Lung microvascular endothelial cell (primary cell): ENCODE measurements around the gene MMP28. TPM values are rescaled to one million over a fixed set of nuclear protein-coding genes. Genes with fewer than 3 reads are reported as not detected.

Experiments used
- DNase-seq, 2 donors: peaks; one replicate each; pipeline versions ENCODE4 v3.0.0 to v3.0.0-alpha.2; 2010; ENCODE audit warnings: low read depth in 2 of 2
- total RNA-seq: library from RNA; depleted of rRNA; stranded (reverse); fragments of >200 nt; gene quantifications from 2 replicates; pipeline ENCODE4 v1.2.1, GENCODE V29; 2014

Gene MMP28
- total RNA-seq, 1 donor from 2014 or later: 0.40 TPM

DNA sequence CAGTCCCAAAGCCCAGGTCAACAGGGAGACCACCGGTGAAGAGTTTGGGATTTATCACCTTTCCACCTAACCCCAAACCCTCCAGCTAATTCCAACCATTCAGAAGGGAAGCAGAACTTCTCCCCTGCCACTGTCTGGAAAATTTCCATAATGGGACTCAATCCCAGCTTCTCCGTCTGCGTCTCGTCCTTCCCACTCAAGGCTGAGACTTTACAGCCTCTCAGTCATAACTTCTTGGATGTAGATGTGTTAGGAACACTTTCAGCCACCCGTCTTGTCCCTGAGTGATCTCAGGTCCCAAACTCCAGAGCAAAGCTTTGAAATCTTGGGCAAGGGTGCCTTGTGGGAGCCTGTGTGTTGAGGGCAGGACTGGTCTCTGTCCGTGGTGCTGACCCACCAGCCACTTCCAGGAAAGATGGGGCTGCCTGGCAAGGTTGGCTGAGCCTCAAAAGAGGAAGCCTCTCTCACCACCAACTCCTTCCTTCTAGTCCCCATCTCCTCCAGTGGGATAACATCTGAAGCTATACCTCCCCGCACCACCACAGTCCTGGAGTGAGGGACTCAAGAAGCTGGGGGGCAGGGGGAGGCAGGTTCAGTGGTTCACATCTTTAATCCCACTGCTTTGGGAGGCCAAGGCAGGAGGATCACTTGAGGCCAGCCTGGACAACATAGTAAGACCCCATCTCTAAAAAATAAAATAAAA, 51.7 kb downstream of the MMP28 start:
- peak; percentile 50 to 54 for DNase-seq

DNA sequence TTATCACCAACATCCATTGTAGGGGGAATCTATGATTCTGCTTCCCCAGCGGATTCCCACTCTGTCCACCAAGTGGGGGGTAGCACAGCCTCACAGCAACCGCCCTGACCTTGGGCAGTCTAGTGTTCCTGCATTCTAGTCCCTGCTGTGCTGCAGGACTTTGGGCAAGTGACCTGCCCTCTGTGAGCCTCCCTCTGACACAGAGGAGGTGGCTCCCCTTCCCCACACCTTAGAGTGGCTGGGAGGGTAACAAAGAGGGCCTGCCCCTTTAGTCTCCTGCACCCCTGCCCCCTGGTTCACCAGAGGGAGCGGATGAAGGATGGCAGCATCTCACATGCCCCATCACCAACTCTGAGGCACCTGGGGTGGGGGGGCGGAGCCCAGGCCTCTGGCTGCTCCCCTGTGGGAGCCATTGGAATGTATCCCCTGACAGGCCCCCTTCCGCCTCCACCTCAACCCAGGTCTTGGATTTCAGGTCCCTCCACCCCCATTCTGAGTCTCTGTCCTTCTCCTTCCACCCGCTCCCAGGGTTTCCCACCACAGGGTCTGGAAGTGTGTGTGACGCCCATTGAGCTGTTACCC, 52.5 kb downstream of the MMP28 start:
- no peak for DNase-seq

DNA sequence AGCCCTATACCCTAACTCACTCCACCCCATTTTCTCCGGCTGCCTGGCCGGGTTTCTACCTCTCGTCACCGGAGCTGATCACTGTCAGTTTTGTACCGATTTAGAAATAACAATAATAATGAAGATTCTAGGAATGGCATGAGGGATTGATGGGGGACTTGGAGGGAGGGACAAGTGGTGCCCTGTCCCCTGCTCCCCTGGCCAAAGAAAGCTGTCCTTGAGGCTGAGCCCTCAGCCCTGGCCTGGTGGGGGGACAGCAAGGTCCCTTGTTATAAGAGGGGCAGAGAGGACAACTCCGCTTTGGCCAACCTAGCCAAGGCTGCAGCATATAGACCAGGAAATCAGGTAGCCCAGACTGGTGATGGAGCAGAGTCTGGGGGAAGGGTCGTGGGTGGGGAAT, 52.9 kb downstream of the MMP28 start:
- DNase-seq: no peak

DNA sequence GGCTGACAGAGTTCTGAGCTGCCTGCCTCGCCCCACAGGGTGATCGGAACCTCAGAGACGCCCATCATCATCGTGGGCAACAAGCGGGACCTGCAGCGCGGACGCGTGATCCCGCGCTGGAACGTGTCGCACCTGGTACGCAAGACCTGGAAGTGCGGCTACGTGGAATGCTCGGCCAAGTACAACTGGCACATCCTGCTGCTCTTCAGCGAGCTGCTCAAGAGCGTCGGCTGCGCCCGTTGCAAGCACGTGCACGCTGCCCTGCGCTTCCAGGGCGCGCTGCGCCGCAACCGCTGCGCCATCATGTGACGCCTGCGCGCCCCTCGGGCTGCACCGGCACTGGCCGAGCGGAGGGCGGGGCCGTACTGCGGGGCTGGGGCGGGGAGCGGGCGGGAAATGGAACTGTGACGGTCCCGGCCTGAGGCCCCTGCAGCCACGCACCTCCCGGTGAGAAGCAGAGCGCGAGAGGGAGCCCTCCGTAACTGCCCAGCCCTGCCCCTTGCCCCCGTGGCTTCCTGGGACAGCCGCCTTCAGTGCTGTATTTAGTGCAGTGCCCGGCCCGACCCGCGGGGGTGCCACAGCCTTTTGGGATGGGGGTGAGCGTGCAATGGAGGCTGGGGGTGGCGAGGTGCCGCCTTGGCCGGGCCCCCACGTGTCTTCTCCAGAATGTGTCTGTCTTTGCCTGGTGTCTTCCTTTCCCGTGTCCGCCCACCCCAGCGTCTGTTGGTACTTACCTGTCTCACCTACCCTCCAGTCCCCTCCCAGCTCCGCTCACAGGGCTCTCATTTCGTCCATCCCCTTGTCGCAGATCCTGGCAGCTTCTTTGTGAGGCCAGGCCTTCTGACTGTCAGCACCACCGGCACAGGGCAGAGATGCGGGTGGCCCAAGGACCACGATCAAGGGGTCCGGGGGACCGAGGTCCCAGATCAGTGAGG, 54.2 kb downstream of the MMP28 start:
- no peak for DNase-seq

DNA sequence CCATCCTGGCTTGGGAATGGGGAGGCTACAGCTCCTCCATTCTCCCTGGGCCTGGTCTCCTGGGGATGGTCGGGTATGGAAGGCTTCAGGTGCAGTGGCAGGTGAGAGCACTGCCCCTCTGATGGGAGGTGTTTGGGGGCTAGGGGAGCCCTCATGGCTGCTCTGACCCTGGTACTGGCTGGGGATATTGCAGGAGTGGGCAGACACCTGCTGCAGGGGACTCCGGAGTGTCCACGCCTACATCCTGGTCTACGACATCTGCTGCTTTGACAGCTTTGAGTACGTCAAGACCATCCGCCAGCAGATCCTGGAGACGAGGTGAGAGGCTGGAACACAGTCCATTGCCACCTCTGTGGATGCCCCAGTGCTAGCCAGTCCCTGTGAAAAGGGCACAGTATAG, 55.2 kb downstream of the MMP28 start:
- DNase-seq: no peak

DNA sequence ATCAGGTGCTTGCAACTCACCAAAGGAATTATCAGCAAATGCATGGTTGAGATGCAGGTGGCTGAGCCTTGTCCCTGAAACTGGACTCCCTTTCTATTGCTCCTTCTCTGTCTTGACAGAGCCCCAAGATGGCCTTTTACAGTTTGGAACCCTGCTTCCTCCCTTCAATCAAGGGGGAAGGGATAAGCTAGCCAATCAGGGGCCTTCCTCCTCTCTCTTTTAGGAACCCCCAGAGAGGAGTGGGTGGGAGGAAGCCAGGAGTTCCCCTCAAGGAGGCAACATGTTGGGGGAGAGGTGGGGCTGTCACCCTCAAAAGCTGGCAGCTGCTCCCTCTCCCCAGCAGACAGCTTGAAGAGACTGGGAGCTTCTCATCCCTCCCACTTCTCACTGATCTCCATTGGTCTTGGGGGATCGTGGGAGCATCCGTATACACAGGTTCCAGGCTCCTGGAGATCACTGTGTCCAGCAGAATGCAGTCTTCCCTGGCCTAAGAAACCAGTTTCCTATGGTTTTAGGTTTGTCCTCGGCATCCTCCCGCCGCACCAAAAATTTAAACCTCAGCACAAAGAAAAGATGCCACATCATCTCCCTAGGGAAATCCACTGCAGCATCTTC, 56.8 kb downstream of the MMP28 start:
- no peak for DNase-seq

DNA sequence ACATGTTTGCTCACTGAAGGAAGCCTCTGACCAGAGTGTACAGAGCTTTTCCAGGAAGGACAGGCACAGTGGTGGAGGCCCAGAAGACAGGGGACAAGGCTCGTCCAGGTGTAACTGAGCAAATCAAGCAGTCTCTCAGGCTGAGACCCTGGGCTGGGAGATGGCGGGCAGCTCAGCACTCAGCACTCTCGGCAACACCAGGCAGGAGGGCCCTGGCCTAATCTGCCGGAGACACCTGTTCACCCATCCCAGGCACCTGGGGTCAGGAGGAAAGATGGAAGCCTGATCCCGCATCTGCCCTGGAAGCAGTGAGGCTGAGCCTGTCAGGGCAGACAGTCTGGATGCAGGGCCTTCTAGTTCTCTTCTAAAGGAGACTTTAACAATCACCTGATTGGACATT, 59.2 kb downstream of the MMP28 start:
- no peak for DNase-seq

DNA sequence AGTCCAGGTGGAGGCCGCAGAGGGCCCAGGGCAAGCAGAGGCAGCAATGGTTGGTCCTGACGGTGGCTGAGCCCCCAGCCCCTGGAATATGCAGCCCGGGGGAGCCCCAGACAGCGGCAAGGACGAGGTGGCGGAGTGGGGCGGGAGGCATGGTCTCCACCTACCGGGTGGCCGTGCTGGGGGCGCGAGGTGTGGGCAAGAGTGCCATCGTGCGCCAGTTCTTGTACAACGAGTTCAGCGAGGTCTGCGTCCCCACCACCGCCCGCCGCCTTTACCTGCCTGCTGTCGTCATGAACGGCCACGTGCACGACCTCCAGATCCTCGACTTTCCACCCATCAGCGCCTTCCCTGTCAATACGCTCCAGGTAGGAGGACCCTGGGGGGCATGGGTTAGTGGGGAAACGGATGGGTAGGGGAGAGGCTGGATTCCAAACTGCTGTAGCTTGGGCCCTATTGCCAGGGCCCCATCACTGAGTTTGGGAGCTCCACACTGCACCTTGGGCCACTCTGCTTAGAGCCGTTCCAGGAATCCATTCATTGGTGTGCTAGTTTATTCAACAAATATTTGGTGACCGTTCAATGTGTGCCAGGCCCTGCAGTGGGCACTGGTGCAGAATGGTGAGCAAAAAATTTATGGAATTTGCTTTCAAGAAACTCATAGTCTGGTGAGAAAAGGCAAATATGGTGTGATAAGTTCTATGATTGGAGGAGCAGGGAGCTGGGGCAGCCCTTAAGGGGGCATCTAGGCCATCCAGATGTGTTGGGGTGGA, 60.2 kb downstream of the MMP28 start:
- no peak for DNase-seq

DNA sequence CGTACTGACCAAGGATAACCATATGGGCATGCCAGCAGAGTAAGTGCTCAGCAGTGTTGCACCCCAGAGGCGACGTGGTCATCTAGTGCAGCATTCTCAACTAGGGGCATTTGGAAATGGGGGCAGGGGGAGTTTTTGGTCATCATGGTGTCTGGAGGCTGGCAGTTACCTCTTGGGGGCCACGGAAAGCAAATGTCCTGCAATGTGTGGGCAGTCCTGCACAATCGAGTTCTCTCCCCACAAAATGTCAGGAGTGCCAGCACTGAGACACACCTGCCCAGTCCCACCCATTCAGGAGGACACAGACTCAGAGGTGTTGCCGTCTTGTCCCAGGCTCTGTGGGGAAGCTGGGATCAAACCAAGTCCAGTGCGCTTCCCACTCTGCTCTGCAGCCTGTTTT, 61.0 kb downstream of the MMP28 start:
- DNase-seq: no peak

DNA sequence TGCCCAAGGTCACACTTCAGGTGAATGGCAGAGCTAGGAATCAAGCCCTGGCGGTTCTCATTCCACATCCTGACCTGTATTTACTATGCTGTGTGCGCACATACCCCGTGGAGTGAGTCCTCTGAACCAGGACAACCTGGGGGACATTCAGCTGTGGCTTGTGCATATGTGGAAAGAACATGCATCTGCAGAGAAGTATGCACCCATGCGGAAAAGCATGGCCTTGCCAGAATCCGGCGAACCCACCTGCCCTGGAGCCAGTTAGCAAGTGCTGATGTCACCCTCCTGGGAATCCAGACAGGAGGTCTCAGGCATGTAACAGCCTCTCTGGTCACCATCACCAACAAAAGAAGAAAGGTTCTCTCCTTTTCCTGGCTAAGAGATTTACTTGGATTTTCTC, 62.1 kb downstream of the MMP28 start:
- DNase-seq: no peak

DNA sequence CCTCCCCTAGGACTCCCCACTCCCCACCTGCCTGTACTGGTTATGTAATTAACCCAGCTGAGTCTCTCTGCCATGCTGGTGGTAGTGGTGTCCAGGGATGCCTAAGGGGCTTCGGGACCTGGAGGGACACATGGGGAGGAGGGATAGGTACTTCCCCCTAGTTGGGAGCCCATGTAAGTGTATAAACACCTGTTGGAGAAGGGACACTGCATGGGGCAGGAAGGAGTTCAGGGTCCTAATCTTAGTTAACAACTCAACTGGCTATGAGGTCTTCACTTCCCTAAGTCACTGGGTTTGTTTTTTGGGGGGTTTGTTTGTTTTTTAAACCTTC, 62.7 kb downstream of the MMP28 start:
- DNase-seq: no peak

DNA sequence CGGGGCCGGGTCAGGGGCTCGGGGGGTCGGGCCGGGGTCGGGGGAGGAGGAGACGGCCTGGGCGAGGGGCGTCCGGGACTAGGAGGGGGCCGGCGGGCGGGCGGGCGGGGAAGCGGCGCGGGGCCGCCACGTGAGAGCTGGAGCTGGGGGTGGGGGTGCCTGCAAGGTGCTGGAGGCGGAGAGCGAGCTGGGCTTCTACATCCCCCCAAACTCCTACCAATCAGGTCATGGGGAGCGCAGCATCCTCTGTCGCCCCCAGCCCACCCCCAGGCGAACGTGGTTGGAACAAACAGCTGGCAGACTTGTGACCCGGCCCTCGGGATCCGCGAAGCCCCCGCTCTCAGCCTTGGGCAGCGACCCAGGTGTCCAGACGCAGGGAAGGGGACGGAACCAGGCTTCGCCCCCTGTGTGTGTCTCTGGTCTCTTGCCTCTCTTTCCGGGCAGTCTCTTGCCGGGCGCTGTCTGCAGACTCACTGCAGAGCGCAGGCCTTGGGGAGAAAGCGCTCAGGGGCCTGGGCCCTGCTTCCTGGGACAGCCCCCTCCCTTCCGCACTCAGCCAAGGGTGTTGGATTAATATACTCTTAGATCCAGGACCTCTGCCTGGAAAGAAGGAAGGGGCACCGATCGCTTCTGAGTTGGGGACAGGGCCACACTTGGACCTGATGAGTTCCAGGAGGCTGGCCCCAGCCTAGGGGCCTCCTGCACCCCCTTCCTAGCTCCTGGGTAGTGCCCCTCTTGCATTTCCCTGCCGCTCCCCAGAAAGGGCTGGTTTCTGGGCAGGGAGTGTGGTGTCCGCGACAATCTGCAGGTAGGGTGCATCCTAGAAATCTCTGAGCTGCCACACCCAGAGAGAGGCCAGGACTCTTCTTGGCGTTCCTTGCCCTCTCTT, 63.3 kb downstream of the MMP28 start:
- no peak for DNase-seq

DNA sequence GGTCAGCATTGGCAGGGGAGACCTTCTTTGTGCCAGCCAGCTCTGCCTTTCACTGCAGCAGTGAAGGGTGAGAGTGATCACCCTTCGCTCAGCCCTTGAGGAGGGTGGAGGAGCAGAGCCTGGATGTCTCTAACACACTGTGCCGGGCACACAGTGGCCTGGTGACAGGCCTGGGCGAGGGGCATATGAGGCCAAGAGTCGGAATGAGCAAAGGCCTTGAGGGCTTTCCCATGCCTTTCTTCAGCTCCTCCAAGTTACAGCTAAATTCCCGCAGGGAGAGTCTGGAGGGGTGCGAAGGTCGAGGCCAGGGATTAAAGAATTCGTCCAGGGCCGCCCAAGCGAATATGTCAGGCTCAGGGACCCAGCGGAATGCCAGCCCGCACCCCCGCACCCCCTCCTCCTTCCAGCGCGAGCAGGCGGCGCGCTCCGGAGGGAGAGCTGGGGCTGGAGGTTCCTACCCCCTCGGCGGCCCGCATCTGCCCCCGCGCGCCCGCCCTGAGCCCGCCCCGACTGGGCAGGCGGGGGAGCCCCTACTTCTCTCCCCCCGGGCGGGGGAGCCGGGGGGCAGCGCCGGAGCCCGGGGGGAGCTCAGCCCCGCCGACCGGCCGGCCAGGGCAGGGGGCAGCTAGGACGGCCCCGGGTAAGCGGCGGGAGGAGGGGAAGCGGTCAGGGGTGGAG, 64.1 kb downstream of the MMP28 start, which contains the start of gene RASL10B:
RASL10B (plus strand) TSS at position 401 of the 678 bp plus-strand sequence. CDS start 3,546 bp downstream, outside the sequence.
- peak; percentile 23 to 33 for DNase-seq

DNA sequence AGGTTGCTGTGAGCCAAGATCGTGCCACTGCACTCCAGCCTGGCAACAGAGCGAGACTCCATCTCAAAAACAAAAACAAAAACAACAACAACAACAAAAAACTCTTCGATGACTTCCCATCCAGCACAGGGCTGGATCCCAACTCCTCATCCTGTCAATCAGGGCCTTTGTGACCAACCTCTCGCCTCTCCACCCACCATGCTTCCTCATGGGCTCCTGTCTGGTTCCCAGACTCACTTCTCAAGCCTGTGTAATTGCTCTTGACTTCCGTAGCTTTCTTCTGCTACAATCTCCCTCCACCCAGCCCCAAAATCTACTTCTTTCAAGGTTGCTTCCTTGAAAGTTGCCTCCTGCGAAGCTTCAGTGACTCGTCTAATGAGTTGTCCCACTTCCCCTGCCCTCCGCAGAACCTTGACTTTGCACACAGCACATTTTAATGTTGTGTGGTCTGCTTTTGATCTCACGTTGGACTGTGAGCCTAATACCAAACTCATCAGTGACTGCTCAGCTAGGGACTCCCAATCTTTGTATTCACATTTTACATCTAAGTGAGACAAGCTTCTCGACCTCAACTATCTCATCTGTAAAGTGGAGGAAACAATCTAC, 64.9 kb downstream of the MMP28 start:
- DNase-seq: no peak

DNA sequence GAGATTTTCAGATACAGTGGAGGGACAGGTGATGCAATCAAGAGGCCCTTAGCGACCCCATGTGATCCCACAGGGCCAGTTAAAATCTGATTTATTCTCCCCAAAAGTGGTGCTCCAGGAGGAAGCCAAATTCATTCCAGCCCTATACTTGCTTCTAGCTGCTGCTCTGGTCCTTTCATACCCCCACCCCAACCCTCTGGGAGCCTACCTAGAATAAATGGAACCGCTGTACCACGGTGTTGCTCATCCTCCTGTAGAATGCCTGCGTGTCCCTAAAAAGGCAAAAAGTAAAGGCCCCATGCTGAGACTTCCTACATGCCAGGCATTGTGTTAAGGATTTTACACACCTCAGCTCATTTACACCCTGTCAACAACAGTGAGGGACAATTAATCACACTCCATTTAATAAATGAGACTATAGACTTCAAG, 66.0 kb downstream of the MMP28 start:
- DNase-seq: no peak

DNA sequence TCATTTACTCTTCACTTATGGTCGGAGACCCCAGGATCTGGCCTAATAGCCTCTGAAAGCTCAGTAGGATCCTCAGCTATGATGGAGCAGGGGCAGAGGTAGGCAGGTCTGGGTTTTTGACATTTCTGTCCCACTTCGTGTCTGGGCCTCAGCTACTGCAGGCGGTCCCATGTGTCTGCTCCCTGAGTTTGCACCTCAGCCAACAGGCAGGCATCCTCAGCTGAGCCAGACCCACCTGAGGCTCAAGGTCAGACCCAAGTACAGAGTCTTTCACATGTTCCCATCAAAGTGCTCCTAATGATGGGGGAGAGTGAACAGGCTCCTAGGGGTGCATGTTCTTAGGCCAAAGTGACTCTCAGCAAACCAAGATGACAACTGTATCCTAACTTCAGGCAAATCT, 66.9 kb downstream of the MMP28 start:
- DNase-seq: no peak

DNA sequence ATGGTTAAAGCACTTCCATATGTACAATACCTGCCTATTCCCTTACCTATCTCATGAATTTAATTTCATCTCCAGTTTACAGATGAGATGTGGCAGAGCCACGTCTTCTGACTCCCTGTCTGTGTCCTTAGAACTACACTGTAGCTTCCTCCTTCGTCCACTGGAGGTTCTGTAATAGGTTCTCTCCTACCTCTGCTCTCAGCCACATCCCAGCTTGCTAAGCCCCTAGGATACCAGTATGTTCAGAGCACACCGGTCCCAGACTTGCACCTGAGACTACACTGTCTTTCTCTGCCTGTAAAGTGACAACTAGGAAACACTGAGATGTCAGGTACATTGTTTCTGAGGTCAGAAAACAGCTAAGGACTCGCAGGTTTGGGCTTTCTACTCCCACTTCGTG, 67.8 kb downstream of the MMP28 start:
- no peak for DNase-seq

DNA sequence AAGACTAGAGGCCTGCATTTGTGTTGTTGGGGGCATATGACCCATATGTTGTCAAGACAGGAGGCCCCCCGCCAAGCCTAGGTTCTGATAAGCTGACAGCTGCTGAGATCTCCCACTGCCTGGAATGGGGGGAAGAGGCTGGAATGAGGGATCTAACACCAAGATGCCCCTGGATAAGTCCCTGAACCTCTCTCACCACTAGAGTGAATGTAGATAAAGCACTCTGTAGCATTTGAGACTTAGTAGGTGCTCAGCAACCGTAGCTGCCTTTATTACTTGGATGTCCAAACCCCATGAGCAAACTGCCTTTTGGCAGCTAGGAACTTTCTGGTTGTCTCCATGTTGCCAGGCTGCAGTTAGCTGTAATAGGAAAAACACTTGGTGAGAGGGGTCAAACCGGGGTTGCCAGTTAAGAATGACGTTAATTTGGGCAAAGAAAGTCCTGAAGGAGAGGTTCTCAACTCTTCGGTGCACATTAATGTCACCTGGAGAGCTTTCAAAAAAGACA, 68.4 kb downstream of the MMP28 start:
- DNase-seq: no peak
